Activated CD4-positive, alpha-beta T cell treated with anti-CD3 and anti-CD28 coated beads, Interleukin-2, amount 10 ng/mL, durations not matched to agents 24 days and 14 days (primary cell): ENCODE measurements around the gene ALDOB. TPM values are rescaled to one million over a fixed set of nuclear protein-coding genes. Genes with fewer than 3 reads are reported as not detected.

ENCODE experiments used
- DNase-seq: peaks from one replicate; pipeline ENCODE4 v3.0.0; 2022
- H3K27ac Mint-ChIP-seq: one replicate; pipeline ENCODE4 v1.8.0; 2022; ENCODE audit warnings: mild to moderate bottlenecking, mixed read lengths
- H3K27me3 Mint-ChIP-seq: one replicate; pipeline ENCODE4 v1.8.0; 2022; ENCODE audit warnings: mixed read lengths
- H3K36me3 Mint-ChIP-seq: one replicate; pipeline ENCODE4 v1.8.0; 2022; ENCODE audit warnings: low read depth, mild to moderate bottlenecking, mixed read lengths
- H3K4me1 Mint-ChIP-seq: one replicate; pipeline ENCODE4 v1.8.0; 2021; ENCODE audit warnings: mixed read lengths
- H3K4me3 Mint-ChIP-seq: one replicate; pipeline ENCODE4 v1.8.0; 2022; ENCODE audit warnings: mild to moderate bottlenecking, moderate library complexity, mixed read lengths
- H3K9me3 Mint-ChIP-seq: one replicate; pipeline ENCODE4 v1.8.0; 2021; ENCODE audit warnings: mixed read lengths
- intact Hi-C: fragments of 100-400 bp; cut with micrococcal nuclease; formaldehyde crosslinking; loops from one replicate; pipeline ENCODE4 v1.15.1; 2023
- total RNA-seq: library from RNA; stranded (reverse); gene quantifications from 2 replicates; pipeline ENCODE4 v1.2.3, GENCODE V29; 2022

ALDOB gene
- total RNA-seq, 1 donor from 2014 or later, result not detected

DNA sequence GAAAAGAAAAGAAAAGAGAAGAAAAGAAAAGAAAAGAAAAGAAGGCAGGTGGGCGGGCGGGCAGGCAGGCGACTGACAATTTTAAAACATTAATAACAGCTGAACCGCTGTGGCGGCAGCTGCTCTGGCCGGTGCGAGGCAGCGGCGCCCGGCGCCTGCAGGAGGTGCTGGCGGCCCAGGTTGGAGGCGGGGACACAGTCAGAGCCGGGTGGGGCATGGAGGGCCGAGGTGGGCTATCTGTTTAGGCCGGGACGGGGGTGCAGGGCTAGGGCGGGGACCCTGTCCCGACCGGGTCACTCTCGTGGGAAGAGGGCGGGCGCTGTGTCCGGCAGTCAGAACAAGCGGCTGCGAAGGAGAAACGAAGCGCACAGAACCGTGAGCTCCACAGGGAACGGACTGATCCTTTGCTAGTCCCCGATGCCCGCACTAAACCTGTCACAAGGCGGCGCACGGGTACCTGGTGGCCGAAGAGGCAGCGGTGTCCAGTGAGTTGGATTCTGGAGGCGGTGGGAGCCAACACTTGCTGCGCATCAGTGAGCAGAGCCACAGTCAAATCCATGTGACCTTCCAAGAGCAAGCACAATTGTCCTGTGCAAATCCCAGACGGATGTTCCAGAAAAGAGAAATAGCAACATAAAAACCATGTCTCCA is 13.6 kb upstream of the ALDOB start:
- intact Hi-C loops, result no loop called here
- Mint-ChIP-seq H3K9me3 (no peaks in the 10 kb centered on the region), H3K4me1 (peaks cover 11% of the 10 kb centered on the region), H3K36me3 (no peaks in the 10 kb centered on the region), H3K4me3 (peak overlapping the region; percentile 63), H3K27ac (no peak overlapping the region), H3K27me3 (peaks cover 47% of the 10 kb centered on the region)
- DNase-seq, result peak; percentile 78

DNA sequence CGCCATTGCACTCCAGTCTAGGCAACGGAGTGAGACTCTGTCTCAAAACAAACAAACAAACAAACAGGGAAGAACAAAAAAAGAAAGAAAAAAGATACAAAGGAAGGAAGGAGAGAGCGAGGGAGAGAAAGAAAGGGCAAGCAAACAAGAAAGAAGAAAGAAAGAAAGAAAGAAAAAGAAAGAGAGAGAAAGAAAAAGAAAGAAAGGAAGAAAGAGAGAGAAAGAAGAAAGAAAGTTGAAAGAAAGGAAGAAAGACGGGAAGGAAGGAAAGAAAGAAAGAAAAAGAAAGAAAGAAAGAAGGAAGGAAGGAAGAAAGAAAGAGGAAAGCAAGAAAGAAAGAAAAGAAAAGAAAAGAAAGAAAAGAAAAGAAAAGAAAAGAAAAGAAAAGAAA is 13.1 kb upstream of the ALDOB start:
- no peaks in the 10 kb centered on the region for H3K36me3 Mint-ChIP-seq
- intact Hi-C loops, result no loop called here
- peaks cover 47% of the 10 kb centered on the region for H3K27me3 Mint-ChIP-seq
- H3K4me3 Mint-ChIP-seq, result peak overlapping the region; percentile 68
- H3K4me1 Mint-ChIP-seq, result peaks cover 11% of the 10 kb centered on the region
- no peak overlapping the region for H3K27ac Mint-ChIP-seq
- H3K9me3 Mint-ChIP-seq, result no peaks in the 10 kb centered on the region
- DNase-seq, result no peak

DNA sequence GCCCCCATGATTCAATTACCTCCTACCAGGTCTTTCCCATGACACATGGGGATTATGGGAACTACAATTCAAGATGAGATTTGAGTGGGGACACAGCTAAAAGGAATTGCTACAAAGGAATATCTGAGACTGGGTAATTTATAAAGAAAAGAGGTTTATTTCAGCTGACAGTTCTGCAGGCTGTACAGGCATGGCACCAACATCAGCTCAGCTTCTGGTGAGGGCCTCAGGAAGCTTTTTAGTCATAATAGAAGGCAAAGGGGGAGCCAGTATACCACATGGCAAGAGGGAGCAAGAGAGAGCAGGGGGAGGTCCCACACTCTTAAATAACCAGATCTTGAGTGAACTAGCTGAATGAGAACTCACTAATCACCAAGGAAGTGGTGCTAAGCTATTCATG is 11.2 kb upstream of the ALDOB start:
- Mint-ChIP-seq H3K4me3 (no peak overlapping the region), H3K27me3 (peaks cover 44% of the 10 kb centered on the region)

DNA sequence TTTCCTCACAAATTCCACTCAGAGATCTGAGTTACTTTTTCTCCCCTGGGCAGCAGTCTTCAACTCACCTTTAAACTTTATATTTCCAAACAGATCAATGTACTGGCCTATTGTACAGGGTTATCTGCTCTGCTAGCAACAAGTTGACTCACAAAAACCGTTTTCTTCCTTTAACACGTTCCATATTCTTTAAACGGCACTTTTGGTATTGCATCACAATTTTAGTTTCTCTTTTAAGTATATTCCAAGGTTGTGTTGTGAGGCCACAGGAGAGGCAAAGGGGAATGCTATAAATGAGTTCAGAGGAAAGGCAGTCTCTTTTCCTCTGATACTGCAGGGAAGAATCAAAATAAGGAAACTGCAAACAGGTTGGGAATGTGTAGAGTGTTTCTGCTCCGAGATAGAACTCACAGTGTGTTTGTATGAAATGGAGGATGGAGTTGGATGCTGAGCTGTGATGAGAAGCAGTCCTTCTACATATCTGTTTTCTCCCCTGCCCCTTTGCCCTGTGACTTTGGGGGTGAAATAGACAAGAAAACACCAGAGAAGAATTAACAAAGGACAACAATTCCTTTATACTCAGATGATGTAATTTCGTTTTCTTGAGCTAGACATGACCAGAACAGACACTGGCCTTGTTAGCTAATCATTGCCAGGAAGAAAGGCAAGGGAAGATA is 9.9 kb upstream of the ALDOB start:
- no peak for DNase-seq
- intact Hi-C loops, result no loop called here
- Mint-ChIP-seq H3K27ac (no peak overlapping the region), H3K27me3 (peaks cover 36% of the 10 kb centered on the region), H3K9me3 (no peaks in the 10 kb centered on the region), H3K4me1 (peaks cover 11% of the 10 kb centered on the region), H3K4me3 (no peak overlapping the region), H3K36me3 (no peaks in the 10 kb centered on the region)

More for the DNA sequence above, 11.2 kb upstream of the ALDOB start:
- intact Hi-C loops, result no loop called here
- Mint-ChIP-seq H3K36me3 (no peaks in the 10 kb centered on the region), H3K9me3 (no peaks in the 10 kb centered on the region), H3K4me1 (peaks cover 11% of the 10 kb centered on the region), H3K27ac (no peak overlapping the region)
- no peak for DNase-seq

DNA sequence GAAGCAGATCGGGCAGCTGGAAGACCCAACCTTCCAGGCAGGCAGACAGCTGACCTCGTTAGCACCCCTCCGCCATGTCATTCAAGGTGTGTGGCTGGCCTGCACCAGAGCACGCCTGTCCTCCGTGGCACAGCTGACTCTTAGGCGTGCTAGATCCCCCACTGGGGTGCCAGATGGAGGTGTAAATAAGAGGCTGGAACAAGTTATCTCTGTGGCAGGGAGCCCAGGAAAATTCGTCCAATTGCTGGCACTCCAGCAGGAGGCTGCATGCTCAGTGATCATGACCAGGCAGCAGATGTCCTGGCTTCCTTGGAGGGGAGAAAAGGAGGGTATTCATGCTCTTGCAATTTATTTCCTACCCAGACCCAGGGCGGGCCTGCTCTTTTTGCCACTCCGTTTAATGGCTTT is 7.8 kb upstream of the ALDOB start:
- Mint-ChIP-seq H3K9me3 (no peaks in the 10 kb centered on the region), H3K27me3 (peaks cover 22% of the 10 kb centered on the region), H3K36me3 (no peaks in the 10 kb centered on the region), H3K27ac (no peak overlapping the region), H3K4me1 (peaks cover 4% of the 10 kb centered on the region), H3K4me3 (no peak overlapping the region)
- no peak for DNase-seq
- intact Hi-C loops, result no loop called here

DNA sequence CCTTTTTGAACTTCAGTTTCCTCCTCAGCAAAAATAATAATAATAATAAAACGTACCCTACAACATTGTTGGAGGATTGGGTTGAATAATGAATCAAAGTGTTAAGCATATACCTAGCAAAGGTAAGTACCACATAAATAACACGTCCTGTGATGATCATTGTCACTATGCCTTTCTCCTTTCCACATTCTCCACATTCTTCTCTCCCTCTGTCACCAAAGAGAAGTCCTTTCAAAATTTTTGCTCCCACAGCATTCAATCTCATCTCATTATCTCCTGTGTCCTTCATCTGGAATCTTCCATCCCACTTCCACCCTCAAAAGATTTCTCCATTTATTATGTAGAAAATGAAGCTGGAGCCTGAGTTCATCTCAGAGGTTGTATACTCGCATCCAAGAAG is 7.2 kb upstream of the ALDOB start:
- H3K9me3 Mint-ChIP-seq, result no peaks in the 10 kb centered on the region
- H3K27ac Mint-ChIP-seq, result no peak overlapping the region
- DNase-seq, result no peak
- peaks cover 4% of the 10 kb centered on the region for H3K4me1 Mint-ChIP-seq
- H3K36me3 Mint-ChIP-seq, result no peaks in the 10 kb centered on the region
- no peak overlapping the region for H3K4me3 Mint-ChIP-seq
- intact Hi-C loops, result no loop called here
- H3K27me3 Mint-ChIP-seq, result peaks cover 21% of the 10 kb centered on the region

DNA sequence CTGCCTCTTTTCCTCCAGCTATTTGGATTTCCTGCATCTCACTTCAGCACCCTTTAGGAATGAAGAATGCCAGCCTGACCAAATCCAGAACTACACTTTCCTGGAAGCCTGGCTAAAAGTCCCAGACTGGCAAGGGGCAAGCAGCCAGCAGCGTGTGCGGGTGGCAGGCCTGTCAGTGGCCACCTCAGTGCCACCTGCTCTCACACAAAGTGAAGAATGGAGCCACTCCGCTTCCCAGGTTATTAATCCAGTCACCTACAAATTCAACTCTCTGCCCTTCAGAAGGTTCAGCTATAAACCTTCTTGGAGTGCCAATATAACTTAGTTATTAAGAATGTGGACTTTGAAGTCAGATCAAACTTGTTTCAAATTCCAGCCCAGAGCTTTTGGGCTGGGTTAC is 6.7 kb upstream of the ALDOB start:
- peaks cover 23% of the 10 kb centered on the region for H3K27me3 Mint-ChIP-seq
- no peak overlapping the region for H3K27ac Mint-ChIP-seq
- no peaks in the 10 kb centered on the region for H3K36me3 Mint-ChIP-seq
- intact Hi-C loops, result no loop called here
- H3K4me3 Mint-ChIP-seq, result no peak overlapping the region
- H3K4me1 Mint-ChIP-seq, result peaks cover 4% of the 10 kb centered on the region
- DNase-seq, result no peak
- H3K9me3 Mint-ChIP-seq, result no peaks in the 10 kb centered on the region

DNA sequence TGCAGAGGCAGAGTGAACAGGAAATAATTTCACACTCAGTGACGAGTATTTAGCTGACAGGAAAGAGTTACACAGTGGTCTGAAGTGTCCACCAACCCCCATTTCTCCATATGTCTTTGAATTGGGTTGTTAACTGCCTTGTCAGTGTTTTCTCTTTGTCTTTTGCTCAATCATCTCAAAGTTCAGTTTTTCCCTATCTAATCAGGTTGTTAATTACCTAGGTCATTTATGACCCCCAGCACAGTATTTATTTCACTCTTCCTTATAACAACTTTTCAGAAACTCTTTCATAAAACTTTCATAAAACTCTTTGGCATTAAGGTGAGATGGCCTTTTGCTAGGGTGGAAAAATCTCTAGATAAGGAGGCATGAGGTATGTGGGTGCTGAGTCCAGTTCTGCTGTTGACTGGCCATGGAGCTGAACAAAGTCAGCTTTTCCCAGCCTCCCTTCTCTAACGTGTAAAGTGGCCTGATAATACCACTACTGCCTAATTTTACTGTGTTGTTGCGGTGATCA is 5.2 kb upstream of the ALDOB start:
- H3K9me3 Mint-ChIP-seq, result no peaks in the 10 kb centered on the region
- no peaks in the 10 kb centered on the region for H3K36me3 Mint-ChIP-seq
- no peak overlapping the region for H3K27ac Mint-ChIP-seq
- H3K27me3 Mint-ChIP-seq, result peaks cover 16% of the 10 kb centered on the region
- intact Hi-C loops, result no loop called here
- DNase-seq, result no peak
- H3K4me1 Mint-ChIP-seq, result peaks cover 4% of the 10 kb centered on the region
- H3K4me3 Mint-ChIP-seq, result no peak overlapping the region

DNA sequence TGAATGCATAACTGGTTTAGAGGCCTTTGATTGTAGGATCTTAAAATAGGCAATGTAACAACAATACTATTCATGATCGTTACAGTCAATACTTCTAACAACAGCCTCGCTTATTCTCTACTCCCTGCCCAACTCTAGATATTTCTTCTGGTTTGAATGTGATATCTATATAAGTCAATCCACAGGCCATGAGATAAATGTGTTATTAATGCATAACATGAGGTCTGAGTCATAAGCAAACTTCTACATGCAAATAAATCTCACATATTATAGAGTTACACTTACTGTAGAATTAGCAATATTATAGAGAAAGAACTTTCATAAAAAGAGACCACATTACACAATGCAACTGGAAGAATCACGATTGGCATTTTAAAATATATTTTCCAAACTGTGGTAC is 2.9 kb upstream of the ALDOB start:
- no peak overlapping the region for H3K4me3 Mint-ChIP-seq
- H3K9me3 Mint-ChIP-seq, result no peaks in the 10 kb centered on the region
- H3K36me3 Mint-ChIP-seq, result no peaks in the 10 kb centered on the region
- H3K27ac Mint-ChIP-seq, result no peak overlapping the region
- H3K27me3 Mint-ChIP-seq, result peaks cover 12% of the 10 kb centered on the region
- H3K4me1 Mint-ChIP-seq, result no peaks in the 10 kb centered on the region
- intact Hi-C loops, result no loop called here
- DNase-seq, result no peak

DNA sequence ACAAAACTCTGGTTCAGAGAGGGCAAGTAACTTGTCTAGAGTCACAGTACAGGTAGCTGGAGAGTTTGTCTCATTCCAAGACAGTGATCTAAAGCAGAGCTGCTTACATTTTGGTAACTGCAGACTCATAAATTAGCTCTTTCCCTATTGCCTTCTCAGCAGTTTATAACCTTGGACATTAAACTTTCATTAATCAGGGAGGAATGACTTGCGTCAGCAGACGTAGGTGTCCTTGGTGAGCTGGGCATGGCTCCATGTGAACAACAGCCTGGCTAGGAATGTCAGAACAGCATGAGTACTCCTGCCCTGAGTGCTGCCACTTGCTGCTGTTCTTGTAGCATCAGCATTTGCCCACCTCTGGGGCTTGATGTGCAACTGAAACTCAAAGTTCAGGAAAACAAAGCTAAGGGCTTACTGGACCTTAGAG is 2.2 kb upstream of the ALDOB start:
- H3K27me3 Mint-ChIP-seq, result peaks cover 12% of the 10 kb centered on the region
- intact Hi-C loops, result no loop called here
- H3K9me3 Mint-ChIP-seq, result no peaks in the 10 kb centered on the region
- H3K4me1 Mint-ChIP-seq, result no peaks in the 10 kb centered on the region
- H3K27ac Mint-ChIP-seq, result no peak overlapping the region
- no peak overlapping the region for H3K4me3 Mint-ChIP-seq
- no peak for DNase-seq
- H3K36me3 Mint-ChIP-seq, result no peaks in the 10 kb centered on the region

DNA sequence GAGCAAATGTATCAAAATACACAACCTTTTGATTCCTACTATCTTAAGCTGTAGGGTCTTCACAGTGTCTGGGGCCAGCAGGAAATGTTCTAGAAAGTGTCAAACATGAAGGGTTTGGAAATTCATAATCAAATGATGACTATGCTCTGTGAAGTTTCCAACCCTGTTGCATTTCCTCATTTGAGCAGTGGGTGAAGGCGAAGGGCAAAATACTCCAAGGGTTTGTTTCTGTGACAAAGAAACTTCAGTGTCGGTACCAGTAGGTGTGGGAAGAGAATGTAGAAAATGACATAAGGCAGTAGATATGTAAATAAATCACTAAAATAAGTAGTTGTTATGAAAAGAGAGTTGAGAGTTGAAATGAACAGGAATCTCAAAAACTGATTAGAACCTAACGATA is 576 bp downstream of the ALDOB start:
- no peaks in the 10 kb centered on the region for H3K4me1 Mint-ChIP-seq
- H3K36me3 Mint-ChIP-seq, result no peaks in the 10 kb centered on the region
- H3K4me3 Mint-ChIP-seq, result no peak overlapping the region
- no peak for DNase-seq
- H3K27ac Mint-ChIP-seq, result no peak overlapping the region
- intact Hi-C loops, result no loop called here
- peaks cover 12% of the 10 kb centered on the region for H3K27me3 Mint-ChIP-seq
- H3K9me3 Mint-ChIP-seq, result no peaks in the 10 kb centered on the region

DNA sequence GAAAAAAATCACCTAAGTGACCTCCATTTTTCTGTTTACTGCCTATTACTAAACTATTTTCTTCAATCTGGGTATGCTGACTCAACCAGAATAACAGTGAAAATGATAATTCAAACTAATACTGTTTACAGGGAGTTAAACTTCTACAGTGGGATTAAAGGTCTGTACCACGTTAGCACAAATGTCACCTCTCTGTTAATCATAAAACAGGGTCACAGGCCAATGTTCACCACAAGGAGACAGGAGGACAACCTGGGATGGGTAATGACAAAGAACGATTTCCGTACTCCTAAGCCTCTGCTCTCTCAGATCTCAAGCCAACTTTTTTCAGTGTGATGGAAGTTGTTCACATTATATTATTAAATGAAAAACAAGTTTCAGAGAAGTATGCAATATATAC is 2.3 kb downstream of the ALDOB start:
- intact Hi-C loops, result no loop called here
- no peak for DNase-seq
- Mint-ChIP-seq H3K27ac (no peak overlapping the region), H3K4me3 (no peak overlapping the region), H3K36me3 (no peaks in the 10 kb centered on the region), H3K4me1 (no peaks in the 10 kb centered on the region), H3K9me3 (no peaks in the 10 kb centered on the region), H3K27me3 (peaks cover 8% of the 10 kb centered on the region)

DNA sequence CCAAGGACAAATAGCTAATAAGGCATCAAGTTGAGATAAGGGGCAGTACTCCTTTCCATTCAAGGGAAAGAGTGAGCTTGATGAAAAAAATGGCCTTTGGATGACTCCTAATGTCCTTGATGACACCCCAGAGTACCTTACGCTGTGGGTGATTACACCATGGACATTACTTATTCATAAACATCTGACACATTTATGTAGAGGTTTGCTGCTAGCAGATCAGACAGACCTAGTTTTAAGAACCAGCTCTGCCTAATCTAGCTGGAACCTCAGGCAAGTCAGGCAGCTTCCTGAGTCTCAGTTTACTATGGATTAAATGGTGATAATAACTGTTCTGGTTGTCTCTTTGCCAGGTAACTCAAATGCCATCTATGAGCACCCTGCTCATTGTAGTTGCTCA is 2.8 kb downstream of the ALDOB start:
- peaks cover 7% of the 10 kb centered on the region for H3K27me3 Mint-ChIP-seq
- intact Hi-C loops, result no loop called here
- H3K36me3 Mint-ChIP-seq, result no peaks in the 10 kb centered on the region
- H3K27ac Mint-ChIP-seq, result no peak overlapping the region
- H3K9me3 Mint-ChIP-seq, result no peaks in the 10 kb centered on the region
- no peak overlapping the region for H3K4me3 Mint-ChIP-seq
- DNase-seq, result no peak
- H3K4me1 Mint-ChIP-seq, result no peaks in the 10 kb centered on the region

DNA sequence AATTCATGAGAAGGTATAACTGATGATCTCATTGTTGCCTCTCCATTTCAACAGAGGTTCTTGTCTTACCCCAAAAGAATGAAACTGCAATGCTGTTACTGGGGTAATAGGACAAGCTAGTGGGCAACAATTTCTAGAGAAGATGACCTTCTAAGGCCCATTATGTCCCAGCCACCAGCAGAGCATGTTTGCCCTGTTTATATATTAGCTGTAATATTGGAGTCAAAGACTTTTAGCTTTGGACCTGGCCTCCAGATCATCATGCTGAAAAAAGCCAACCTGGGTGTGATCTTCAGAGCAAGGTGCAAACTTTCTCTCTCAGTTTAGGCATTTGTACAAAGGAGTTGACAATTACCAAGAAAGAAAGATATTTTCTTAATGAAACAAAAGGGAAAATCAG is 3.4 kb downstream of the ALDOB start:
- peaks cover 4% of the 10 kb centered on the region for H3K27me3 Mint-ChIP-seq
- intact Hi-C loops, result no loop called here
- no peaks in the 10 kb centered on the region for H3K4me1 Mint-ChIP-seq
- H3K36me3 Mint-ChIP-seq, result no peaks in the 10 kb centered on the region
- no peak for DNase-seq
- no peak overlapping the region for H3K4me3 Mint-ChIP-seq
- H3K9me3 Mint-ChIP-seq, result no peaks in the 10 kb centered on the region
- H3K27ac Mint-ChIP-seq, result no peak overlapping the region

DNA sequence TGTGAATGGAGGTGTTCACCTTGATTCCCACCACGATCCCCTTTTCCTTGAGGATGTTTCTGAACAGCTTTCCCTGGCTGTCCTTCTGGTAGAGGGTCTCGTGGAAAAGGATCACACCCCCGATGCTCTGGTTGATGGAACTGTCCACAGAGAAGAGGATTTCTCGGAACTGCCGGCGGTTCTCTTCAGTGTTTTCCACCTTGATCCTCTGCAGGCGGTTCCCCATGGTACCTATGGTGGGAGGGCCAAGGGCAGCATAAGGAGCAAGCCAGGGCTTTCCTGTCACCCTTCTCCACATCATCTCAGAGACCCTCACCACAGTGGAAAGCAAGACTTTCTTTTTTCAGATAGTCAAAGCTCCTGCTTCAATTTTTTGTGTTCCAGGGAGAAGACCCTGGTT is 5.8 kb downstream of the ALDOB start:
- Mint-ChIP-seq H3K27ac (no peak overlapping the region), H3K9me3 (no peaks in the 10 kb centered on the region), H3K4me3 (no peak overlapping the region), H3K27me3 (no peaks in the 10 kb centered on the region), H3K36me3 (no peaks in the 10 kb centered on the region), H3K4me1 (no peaks in the 10 kb centered on the region)
- DNase-seq, result no peak
- intact Hi-C loops, result no loop called here
